ENCODE results near the gene PRICKLE4. TPM values are rescaled to one million over a fixed set of nuclear protein-coding genes. Genes with fewer than 3 reads are reported as not detected.
A peak's percentile ranks its signal among the peaks of the same experiment; 100 is the strongest.

Gene PRICKLE4
- total RNA-seq, 1 experiment from 2014 or later: 6.4 TPM

- Mint-ChIP-seq H3K4me3 (ENCODE audit: low read depth, unreplicated experiment) (no peak overlapping the region), H3K9me3 (ENCODE audit: low read depth, unreplicated experiment) (no peaks in the 10 kb centered on the region), H3K36me3 (ENCODE audit: insufficient read depth, unreplicated experiment) (no peaks in the 10 kb centered on the region), H3K4me1 (ENCODE audit: low read depth, unreplicated experiment) (no peaks in the 10 kb centered on the region), H3K27me3 (ENCODE audit: unreplicated experiment) (peaks cover 28% of the 10 kb centered on the region), H3K27ac (ENCODE audit: unreplicated experiment) (no peak overlapping the region)
- TF ChIP-seq CTCF (IDR thresholded peaks at IDR 0.05; ENCODE audit: unreplicated experiment): no peak
- intact Hi-C loops (cut with micrococcal nuclease; ENCODE audit: unreplicated experiment): no loop called here
- peak; percentile 36 for DNase-seq
- no TSS peak for BruUV-seq (replicated peaks)
- CTCF ChIA-PET: interaction anchor here (0.8 kb wide), 1 partner anchor 192 kb away, joined by 3 read pairs; no protein-coding TSS in a partner anchor
Observed at GRCh38 chr6:41757931-41758640, 22.5 kb upstream of the PRICKLE4 start.

GRCh38 chr6:41758641-41759035 is 21.9 kb upstream of the PRICKLE4 start:
- Mint-ChIP-seq H3K27me3 (ENCODE audit: unreplicated experiment) (peaks cover 28% of the 10 kb centered on the region), H3K36me3 (ENCODE audit: insufficient read depth, unreplicated experiment) (no peaks in the 10 kb centered on the region), H3K27ac (ENCODE audit: unreplicated experiment) (no peak overlapping the region), H3K9me3 (ENCODE audit: low read depth, unreplicated experiment) (no peaks in the 10 kb centered on the region), H3K4me1 (ENCODE audit: low read depth, unreplicated experiment) (no peaks in the 10 kb centered on the region), H3K4me3 (ENCODE audit: low read depth, unreplicated experiment) (no peak overlapping the region)
- BruUV-seq (replicated peaks): no TSS peak
- no peak for TF ChIP-seq CTCF (IDR thresholded peaks at IDR 0.05; ENCODE audit: unreplicated experiment)
- DNase-seq: no peak
- CTCF ChIA-PET: interaction anchor here (1.0 kb wide), 1 partner anchor 11 kb away, joined by 4 read pairs; the partner anchor contains the start of gene PGC
- intact Hi-C loops (cut with micrococcal nuclease; ENCODE audit: unreplicated experiment): no loop called here

- H3K4me3 Mint-ChIP-seq (ENCODE audit: low read depth, unreplicated experiment): no peak overlapping the region
- DNase-seq: no peak
- no TSS peak for BruUV-seq (replicated peaks)
- intact Hi-C loops (cut with micrococcal nuclease; ENCODE audit: unreplicated experiment): no loop called here
- TF ChIP-seq CTCF (IDR thresholded peaks at IDR 0.05; ENCODE audit: unreplicated experiment): no peak
- H3K27ac Mint-ChIP-seq (ENCODE audit: unreplicated experiment): no peak overlapping the region
- no peaks in the 10 kb centered on the region for H3K36me3 Mint-ChIP-seq (ENCODE audit: insufficient read depth, unreplicated experiment)
- CTCF ChIA-PET: interaction anchor here (1.0 kb wide), 1 partner anchor 12 kb away, joined by 4 read pairs; the partner anchor contains the start of gene PGC
- H3K9me3 Mint-ChIP-seq (ENCODE audit: low read depth, unreplicated experiment): no peaks in the 10 kb centered on the region
- H3K27me3 Mint-ChIP-seq (ENCODE audit: unreplicated experiment): peaks cover 28% of the 10 kb centered on the region
- H3K4me1 Mint-ChIP-seq (ENCODE audit: low read depth, unreplicated experiment): no peaks in the 10 kb centered on the region
Observed at GRCh38 chr6:41759106-41759904, 21.3 kb upstream of the PRICKLE4 start.

GRCh38 chr6:41759905-41760579 is 20.5 kb upstream of the PRICKLE4 start:
- Mint-ChIP-seq H3K27me3 (ENCODE audit: unreplicated experiment) (peaks cover 22% of the 10 kb centered on the region), H3K27ac (ENCODE audit: unreplicated experiment) (no peak overlapping the region), H3K4me3 (ENCODE audit: low read depth, unreplicated experiment) (no peak overlapping the region), H3K36me3 (ENCODE audit: insufficient read depth, unreplicated experiment) (no peaks in the 10 kb centered on the region), H3K9me3 (ENCODE audit: low read depth, unreplicated experiment) (no peaks in the 10 kb centered on the region), H3K4me1 (ENCODE audit: low read depth, unreplicated experiment) (no peaks in the 10 kb centered on the region)
- no peak for DNase-seq
- no peak for TF ChIP-seq CTCF (IDR thresholded peaks at IDR 0.05; ENCODE audit: unreplicated experiment)
- no TSS peak for BruUV-seq (replicated peaks)
- CTCF ChIA-PET: no interaction called here
- intact Hi-C loops (cut with micrococcal nuclease; ENCODE audit: unreplicated experiment): no loop called here

Data from Calu3 (cell line).